T-helper 1 cell (primary cell): ENCODE results near the gene FGF14.
"Not testable (repeated sequence)": the region's sequence is repeated elsewhere in the genome, so short reads cannot be mapped to it uniquely, and the experiment has no call there.

Experiments used
- DNase-seq, 5 donors: peaks; one replicate each; pipeline ENCODE4 v3.0.0-alpha.2; 2012 to 2020

Gene FGF14

DNA sequence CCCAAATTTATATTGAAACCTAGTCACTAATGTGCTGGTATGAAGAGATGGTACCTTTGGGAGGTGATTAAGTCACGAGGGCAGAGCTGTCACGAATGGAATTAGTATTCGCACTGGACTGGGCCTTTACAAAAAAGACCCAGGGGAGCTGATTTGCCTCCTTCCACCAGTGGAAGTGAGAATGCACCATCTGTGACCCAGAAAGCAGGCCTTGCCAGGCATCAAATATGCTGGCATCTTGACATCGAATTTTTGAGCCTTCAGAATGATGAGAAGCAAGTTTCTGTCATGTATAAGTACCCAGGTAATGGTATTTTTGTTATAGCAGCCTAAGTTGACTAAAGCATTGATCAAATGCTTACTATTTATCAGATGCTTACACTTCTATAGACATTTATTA is 373.6 kb downstream of the FGF14 start:
- no peak for DNase-seq

DNA sequence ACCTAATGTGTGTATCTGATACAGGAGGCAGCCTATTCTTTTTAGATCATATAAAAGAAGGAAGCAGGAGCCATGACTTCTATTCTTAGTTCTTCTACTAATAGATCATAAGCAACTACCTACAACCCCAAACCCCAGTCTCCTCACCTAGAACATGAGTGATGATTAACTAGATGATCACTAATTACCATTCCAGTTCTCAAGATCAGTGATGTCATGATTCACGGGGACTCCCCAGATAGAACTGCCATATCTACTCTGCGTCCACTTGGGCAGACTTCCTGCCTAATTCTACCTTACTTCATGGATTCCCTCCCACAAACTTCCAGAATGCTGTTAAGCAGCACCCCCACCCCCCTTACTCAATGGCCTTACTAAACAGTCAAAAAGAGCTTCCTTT is 380.1 kb downstream of the FGF14 start:
- DNase-seq, result no peak

DNA sequence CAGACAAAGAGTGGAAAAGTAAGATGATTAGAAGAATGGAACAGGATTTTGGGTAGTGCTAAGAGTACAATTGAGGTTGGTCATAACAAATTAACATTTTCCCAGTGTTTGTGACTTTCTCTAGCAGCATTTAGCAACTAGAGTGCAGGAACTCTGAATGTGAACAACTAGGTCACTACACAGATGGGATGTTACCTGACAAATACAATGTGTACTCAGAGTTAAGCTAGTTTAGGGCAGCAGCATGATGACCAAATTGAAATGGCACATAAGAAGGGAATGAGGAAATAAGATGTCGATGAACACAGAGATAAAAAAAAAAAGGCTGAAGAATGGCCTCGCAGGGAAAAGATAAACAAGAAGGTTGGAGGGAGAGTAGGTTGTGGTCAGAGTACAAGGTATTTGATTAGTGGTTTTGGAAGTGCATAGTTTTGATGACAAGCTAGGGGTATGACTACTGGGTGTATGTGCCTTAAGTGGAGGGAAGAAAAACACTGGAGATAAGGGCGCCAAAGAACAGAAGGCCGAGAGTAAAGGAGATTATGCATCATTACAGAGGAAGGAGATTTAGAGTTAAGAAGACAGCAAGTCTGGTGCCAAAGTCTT is 381.1 kb downstream of the FGF14 start:
- no peak for DNase-seq

DNA sequence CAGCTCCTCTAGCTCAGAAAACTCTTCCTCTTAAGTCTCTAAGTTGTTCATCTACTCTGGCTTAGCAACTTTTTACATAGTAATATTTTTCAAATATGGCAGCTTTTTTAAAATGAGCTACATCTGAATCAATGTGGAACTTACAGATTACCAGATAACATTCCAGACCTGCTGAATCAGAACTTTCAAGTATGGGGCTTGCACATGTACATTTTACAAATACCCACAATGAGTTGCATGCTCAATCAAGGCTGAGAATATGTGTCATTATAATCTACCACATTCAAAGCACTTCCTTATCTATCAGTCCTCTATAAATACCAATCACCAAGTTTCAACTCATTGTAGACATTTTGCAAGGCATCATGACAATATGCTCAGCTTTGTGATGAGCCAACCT is 383.1 kb downstream of the FGF14 start:
- no peak for DNase-seq

DNA sequence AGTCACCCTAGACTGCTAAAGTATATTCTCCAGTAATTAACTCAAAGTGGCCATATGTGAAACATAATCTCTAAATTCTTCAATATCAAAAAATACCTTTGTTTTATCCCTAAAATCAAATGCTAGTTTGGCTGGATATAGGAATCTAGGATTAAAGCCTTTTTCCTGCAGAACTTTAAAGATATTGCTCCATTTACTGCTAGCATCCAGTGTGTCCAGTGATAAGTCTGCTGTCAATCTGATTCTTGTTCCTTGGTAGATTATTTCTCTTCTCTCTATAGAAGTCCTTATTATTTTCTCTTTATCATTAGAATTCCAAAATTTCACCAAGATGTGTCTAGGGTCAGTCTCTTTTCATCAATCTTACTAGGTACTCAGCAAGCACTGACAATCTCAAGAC is 384.6 kb downstream of the FGF14 start:
- DNase-seq, result no peak

DNA sequence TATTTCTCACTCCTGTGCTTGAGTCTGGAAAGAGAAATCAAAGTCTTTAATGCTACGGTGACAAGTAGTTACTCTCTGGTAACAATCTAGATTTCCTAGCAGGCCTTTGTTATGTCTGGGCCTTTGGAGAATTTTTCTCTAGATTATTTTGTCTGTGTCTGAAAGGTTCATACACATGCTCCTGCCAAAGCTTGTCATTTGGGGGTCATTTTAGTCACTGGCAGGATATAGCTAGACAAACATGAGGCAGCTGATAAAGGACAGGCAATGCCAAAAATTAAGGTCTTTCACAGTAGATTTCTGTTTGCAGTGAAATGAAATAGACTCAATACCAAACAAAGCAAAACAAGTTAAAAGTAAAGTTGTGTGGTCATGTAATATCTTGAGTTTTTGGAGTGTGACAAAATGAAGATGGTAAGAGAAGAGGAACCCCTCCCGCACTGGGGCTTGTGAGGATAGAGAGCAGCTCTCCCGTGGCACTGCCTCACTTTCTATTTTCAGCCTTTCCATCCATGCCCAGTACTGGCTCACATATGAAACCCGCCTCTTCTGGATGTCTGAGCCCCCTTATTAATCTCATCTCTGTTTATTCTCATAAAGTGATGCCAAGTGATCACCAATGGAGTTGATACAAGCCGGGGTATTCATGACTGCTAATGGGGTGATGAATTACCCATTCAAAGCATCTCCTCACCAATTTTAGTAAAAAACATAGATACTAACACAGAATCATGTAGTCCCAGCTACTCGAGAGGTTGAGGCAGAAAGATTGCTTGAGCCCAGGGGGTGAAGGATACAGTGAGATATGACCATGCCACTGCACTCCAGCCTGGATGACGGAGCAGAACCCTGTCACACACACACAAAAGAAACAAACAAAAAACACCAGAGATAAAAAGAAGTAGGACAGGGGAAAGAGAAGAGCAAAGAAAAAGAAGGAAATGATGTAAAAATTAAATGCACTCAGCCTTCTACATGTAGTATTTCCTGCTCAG is 389.3 kb downstream of the FGF14 start:
- DNase-seq, result no peak

DNA sequence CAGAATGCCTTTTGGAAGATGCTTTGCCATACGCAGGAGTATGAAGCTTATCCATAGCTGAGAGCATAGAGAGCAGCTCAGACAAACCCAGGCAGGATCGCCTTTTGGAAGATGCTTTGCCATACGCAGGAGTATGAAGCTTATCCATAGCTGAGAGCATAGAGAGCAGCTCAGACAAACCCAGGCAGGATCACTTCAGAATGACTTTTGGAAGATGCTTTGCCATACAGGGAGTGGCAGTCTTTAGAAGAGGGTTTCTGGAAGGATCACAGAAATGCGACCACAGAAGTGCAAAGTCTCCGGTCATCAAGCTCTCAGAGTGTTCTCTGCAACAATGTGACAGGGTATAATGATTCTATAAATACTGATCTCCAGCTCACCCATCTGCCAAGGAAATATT is 390.4 kb downstream of the FGF14 start:
- DNase-seq, result not testable (repeated sequence)

DNA sequence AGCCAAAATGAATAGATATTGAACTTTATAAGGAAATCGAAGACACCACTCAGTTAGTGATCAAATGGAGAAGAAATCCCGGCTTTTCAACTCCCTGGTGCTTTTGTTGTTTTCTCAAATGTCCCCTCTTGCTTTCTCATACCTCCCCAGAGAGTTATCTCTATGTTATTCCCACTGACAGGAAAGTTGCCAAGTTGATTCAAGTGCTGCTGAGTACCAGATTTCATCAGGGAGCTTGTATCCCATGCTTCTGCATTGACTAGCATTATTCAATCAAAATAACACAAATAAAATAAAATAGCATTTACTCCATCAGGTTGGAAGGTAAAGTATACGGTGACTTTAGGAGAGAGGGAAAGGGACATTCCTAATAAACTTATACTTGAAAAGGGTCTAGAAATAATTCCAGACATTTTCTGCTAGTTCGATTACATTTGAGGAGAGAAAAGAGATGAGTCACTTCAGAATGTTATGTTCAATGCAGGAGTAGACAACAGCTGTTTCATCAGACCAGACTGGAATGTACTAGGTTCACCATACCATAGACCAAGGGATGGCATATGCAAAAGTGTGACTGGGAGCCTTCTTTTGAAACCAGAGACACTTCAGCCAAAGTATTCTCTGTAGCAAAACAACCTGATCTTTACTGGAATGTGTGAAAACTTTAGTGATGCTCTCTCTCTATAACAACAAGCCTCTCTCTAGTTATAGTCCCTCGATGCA is 397.8 kb downstream of the FGF14 start:
- no peak for DNase-seq

DNA sequence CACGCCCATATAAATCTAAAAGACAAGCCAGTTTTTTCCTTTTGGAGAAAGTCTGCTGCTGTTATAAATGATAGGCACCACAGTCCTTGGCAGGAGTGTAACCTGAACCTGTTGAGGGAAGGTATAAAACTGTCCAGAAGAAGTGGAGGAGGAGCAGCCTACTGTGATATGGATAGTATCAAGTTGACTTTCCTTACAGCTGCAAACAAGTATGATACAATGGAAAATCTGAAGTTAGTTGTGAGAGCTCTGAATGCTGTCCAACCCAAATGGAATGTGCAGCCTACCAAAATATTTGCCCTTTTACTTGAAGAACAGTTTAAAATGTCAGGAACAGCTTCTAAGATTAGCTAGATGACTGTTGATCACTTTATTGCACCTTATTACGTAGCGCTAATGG is 399.6 kb downstream of the FGF14 start:
- DNase-seq, result no peak

DNA sequence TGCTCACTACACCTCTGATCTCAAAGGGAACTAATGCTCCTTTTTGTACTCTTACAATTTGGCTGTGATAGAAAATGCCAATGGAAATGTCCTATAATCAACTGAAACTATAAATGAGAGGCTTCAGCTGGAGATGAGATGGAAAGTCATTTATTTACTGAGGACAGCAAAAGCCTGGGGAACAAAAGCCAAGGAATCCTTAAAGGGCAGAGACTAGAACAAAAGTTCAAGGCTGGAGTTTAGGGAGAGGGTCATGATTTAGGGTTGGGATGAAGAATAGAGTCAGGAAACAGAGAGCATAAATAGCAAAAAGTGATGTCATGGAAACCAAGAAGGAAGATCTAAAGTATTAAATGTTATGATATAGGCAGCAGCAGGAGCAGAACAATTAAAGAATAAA is 401.1 kb downstream of the FGF14 start:
- DNase-seq, result no peak

DNA sequence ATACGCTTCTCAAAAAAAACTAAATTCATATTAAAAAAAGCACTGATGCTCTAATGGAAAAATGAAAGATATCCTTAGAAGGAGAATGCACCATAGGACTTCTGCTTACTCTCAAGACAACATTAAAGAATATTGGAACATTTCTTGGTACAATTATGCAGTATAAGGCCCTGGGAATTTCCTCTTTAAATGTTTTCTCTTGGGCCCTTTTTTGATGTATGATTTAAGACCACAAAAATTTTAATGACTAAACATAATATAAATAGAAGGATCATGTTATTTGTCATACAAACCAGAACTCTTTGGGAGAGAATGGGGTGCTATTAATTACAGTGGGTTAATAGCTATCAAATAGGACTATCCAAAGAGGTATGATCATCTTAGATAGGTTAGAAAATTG is 403.7 kb downstream of the FGF14 start:
- no peak for DNase-seq

DNA sequence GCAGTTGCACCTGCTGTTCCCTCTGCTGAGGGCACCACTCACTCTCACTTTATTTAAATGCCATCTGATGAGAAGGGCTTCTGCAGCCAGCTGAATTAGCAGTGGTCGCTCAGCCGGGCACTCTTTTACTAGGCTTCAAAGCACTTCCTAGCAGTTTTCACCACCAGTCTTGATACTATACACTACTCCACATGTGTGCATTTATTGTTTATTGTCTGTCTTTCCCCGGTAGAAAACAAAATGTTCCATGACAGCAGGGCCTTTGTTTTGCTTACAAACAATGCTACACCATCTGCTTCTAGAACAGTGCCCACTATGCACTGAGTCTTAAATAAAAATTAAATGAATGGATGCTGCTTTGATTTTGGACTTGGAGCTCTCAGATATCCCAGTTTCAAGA is 404.9 kb downstream of the FGF14 start:
- DNase-seq, result no peak

DNA sequence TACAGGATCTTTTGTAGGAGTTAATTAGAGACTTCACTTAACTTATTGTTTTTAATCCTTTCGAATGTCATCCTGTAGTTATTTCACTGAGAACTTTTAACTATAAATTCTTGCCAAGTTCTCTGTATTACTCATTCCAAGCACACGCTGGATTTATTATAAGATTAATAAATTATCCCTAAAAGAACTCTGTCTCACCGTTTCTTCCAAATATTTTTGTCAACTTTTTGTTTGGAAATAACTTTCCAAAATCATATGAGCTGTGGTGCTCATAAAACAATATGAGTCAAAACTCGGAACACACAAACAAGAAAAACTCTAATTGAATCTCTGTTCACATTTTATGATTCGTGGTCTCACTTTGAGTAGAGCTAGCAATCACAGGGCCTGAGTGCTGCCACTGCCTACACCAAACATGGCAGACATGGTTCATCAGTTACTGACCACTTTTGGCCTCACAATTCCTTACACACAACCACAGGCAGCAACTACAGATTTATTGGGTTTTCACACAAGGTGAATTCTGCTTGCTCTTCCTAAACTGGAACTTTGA is 412.0 kb downstream of the FGF14 start:
- DNase-seq, result no peak

DNA sequence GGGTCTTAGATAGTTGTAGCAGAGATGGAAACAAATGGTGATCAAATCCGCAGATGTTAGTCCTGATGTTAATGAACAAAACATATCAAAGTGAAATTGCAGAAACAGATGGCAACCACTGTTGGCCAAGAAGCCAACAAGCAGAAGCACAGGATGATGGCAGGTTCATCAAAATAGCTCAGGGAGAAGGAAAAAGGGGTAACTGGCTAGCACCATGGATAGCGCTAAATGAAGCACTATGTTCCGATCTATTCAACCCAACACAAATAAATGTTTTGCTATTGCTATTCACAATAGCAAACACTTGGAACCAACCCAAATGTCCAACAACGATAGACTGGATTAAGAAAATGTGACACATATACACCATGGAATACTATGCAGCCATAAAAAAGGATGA is 413.7 kb downstream of the FGF14 start:
- DNase-seq, result no peak

DNA sequence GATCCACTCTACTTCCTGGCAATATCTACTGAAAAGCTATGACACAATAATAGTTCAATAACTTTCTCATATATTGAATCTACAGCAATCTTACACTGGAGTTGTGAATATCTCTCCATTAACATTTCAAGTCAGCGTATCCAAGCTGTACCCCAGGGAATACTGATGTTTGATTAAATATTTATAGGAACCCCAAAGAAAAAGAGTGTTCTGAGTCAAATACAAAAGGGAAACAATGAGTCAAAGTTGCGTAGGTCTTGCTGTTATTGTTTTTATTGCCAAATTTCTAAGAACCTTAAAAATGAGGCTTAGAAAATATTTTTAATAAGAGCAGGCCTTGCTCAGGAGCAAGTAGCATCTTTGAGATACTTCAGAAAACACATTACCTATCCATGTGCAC is 415.5 kb downstream of the FGF14 start:
- no peak for DNase-seq

DNA sequence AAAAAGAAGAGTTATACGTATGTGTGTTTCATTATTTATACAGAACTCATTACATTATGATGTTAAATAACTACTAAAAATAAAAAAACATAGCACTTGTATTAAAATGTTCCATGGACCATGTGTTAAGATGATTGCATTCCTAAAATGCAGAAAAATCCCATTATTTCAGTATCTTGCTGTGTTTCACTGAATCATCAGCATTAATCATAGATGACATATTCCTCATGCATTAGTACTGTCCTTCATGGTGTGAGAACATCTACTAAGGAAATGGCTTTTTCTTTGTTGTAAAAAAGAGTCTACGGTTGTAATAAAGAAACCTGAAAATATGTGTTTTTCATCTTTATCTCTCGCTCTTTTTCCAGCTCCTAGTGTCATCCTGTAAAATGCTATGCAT is 416.5 kb downstream of the FGF14 start:
- DNase-seq, result no peak

DNA sequence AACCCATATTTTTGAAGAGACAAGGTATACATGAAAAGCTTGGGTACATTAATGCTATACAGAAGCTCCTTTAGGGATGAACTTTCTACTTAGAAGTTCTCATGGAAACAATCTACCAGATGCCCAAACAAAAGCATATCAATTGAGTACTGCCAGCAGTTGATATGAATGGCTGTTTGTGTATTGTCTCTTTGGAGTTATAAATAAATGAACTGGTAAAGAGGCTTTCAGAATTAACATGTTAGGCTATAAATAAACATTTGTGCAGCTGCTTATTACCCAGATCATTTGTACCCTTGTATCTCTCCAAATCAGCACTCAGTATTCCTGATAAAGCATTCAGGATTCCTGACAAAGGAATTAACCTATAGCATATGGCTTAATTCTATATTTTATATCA is 418.9 kb downstream of the FGF14 start:
- DNase-seq, result no peak

DNA sequence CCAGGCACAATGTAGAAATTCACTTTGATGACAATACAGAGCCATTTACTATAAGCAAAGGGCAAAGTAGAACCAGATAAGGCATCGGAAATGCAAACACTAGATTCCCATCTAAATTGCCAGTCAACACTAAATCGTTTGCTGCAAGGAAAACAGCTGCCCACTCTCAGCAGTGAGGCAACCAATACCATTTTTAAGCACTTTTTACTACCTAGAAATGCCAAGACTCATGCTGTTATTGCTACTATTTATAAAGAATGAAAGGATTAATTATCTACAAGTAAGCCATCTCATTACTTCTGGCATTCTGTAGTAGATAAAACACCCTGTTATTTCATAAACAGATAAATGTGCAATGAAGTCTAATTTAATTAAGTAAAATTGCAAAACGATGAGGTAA is 422.0 kb downstream of the FGF14 start:
- no peak for DNase-seq

DNA sequence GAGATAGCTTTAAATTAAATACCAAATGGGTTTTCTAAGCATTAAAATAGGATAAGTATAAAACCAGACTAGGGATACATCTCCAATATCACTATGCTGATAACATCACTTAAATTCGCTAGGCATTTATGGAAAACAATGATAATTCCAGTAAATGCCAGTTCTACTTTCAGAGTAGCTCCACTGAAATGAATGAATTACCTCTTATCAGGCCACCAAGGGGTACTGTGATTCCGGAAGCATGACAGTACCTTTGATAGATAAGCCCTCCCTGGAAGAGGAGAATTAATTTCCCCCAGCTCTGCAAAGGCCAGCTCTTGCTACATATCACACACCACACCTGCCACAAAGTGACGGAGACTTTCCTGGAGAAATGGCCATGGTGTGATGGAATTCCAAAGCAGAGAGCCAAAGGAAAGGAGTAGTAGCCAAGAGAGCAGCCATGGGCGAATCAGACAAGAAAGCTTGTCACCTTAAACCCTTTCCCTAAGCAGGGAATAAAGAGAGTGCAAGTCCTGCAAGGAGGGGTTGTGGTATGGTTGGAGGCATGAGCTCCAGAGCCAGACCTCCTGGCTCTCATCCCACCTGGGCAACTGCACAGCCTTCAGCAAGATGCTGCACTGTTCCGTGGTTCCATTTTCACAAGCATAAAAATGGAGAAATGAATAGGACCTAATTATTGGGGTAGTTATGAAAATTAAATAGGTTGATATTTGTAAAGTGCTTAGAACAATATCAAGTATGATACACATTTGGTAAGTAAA is 423.1 kb downstream of the FGF14 start:
- no peak for DNase-seq

DNA sequence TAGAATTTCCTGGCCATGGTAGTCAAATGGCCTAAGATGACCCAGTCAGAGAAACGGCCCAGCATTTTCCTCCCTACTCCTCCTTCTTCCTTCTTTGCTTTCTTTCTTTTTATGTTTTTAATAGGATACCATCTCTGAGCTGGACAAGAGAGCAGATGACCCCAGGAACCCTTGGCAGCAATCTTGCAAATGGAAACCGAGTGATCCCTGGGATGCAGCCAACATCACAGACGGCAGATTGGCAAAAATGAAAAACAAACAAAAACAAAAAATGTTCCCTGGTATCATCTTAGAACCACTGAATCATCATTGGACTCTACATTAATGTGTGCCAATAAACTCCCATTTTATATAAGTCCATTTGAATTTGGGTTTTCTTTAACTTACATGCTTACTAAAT is 424.4 kb downstream of the FGF14 start:
- DNase-seq, result no peak

DNA sequence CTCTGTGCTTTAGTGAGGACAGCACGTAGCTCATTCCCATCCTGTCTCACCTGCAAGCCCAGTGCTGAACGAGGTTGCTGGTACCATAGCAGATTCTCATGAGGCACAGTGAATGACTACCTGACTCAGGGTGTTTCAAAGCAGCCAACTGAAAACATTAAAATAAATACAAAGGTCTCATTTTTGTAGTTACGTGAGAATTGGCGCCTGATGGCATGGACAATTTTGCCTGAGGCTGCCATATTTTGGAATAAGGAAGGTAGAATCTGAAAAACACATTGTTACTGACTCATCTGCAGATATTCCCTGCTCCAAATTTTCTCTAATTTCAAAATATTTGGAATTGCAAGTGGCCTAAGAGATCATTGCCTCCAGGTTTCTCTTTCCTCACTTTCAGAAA is 429.7 kb downstream of the FGF14 start:
- no peak for DNase-seq

DNA sequence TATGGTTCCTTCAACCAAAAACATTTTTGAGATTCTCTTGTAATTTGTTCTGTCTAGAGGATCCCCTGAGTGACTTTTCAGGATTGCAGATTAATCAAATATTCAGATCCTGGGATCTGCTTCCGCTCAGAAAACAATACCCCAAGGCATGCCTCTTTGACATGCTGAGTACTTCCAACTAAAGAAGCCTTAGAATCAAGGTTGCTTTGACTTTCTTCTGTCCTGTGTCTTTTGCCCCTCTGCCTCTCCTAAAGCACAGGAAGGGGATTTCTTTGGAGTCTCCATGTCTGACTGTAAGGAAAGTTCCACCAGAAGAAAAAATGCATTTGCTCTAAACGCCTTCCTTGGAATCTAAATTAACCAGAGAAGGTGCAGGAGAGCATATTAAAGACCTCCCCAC is 431.5 kb downstream of the FGF14 start:
- DNase-seq, result no peak

DNA sequence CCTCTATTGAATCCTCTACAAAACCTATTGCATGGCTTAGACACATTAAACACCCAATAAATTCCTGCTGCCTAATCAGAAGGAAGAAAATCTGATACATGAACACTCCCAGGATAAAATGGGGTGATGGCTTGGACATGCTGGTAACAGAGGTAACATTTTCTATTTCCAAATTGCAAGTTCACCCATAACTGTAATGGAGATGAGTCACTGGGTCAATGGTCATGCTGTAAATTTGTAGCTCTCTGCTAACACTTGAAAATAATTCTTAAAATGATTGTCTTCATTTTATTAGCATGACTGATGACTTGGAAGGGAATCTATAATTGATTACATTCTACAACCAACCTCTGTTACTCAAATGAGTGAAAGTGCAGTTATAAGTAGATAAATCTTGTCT is 434.1 kb downstream of the FGF14 start:
- DNase-seq, result no peak
